Right atrium auricular region (tissue), 2 donors: Measurements from ENCODE around the gene GBF1. TPM values are rescaled to one million over a fixed set of nuclear protein-coding genes. Genes with fewer than 3 reads are reported as not detected.

Experiments
- DNase-seq: peaks from one replicate; pipeline ENCODE4 v3.0.0-alpha.2; 2019; ENCODE audit warnings: low spot score
- H3K27ac ChIP-seq, 2 donors: fragments of 200-600 bp; sonication (generic); 1 replicate in 1 of 2; 2 replicates in 1 of 2; pipeline ENCODE4 v1.5.1; 2016 to 2019
- H3K27me3 ChIP-seq, 2 donors: fragments of 200-600 bp; sonication (generic); one replicate each; pipeline versions ENCODE4 v1.5.1 to v1.6.0; 2017 to 2019
- H3K36me3 ChIP-seq: fragments of 200-600 bp; sonication (generic); one replicate; pipeline ENCODE4 v1.5.1; 2016
- H3K4me1 ChIP-seq, 2 donors: fragments of 200-600 bp; sonication (generic); one replicate each; pipeline versions ENCODE4 v1.5.1 to v1.6.0; 2017 to 2019
- H3K4me3 ChIP-seq, 2 donors: fragments of 200-600 bp; sonication (generic); 1 replicate in 1 of 2; 2 replicates in 1 of 2; pipeline ENCODE4 v1.5.1; 2017 to 2019; ENCODE audit warnings: mild to moderate bottlenecking in 1 of 2, moderate library complexity in 1 of 2
- H3K9me3 ChIP-seq, 2 donors: fragments of 200-600 bp; sonication (generic); one replicate each; pipeline ENCODE4 v1.5.1; 2019
- total RNA-seq, 2 donors: library from RNA; depleted of rRNA; stranded (reverse); fragments of >200 nt; gene quantifications; one replicate each; pipeline ENCODE4 v1.1.0, GENCODE V29; 2016
- TF ChIP-seq, protein P1 (sequence below), 2 donors: fragments of 200-600 bp; sonication (generic); IDR thresholded peaks; one replicate each; pipeline ENCODE4 v1.5.1; 2019; ENCODE audit warnings: antibody characterized with exemption in 2 of 2

GBF1 gene
- total RNA-seq, 2 donors from 2014 or later: 38.5 to 38.9 TPM

DNA sequence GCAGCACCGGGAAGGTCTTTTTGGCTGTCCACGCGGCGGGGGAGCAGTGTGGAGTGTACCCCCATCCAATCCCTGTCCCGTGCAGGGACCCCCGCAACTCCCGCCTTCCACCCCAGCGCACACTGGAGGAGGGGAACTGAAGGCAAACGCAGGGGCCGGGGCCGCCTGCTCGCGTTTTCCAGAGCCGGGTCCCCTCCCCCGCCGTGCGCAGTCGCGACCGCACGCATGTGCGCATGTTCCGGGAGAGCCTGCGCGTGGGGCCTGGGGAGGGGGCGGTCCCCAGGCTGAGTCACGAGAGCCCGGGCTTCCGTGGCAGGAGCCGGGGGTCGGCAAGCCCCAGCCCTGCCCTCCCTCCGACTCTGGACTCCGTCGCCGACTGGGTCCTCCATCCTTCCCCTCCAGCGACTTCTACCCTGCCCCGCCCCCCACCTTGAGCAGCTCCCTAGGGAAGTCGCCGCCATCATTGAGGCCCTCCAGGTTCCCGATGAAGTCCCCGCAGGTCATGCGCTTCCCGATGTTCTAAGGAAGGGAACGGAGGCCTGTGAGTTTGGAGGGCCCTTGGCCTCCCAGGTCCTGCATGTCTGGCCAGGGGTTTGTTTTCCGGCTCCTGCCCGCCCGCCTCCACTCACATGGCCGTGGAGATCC is 165.2 kb downstream of the GBF1 start:
- Histone ChIP-seq H3K27me3 (peaks cover 0 to 10% of the 10 kb centered on the region in 2 donors), H3K4me3 (peak overlapping the region; percentile 32 to 45), H3K27ac (peak overlapping the region; percentile 13 to 40), H3K4me1 (peaks cover 0 to 11% of the 10 kb centered on the region in 2 donors), H3K9me3 (no peaks in the 10 kb centered on the region), H3K36me3 (no peaks in the 10 kb centered on the region)
- TF ChIP-seq, protein P1, sequence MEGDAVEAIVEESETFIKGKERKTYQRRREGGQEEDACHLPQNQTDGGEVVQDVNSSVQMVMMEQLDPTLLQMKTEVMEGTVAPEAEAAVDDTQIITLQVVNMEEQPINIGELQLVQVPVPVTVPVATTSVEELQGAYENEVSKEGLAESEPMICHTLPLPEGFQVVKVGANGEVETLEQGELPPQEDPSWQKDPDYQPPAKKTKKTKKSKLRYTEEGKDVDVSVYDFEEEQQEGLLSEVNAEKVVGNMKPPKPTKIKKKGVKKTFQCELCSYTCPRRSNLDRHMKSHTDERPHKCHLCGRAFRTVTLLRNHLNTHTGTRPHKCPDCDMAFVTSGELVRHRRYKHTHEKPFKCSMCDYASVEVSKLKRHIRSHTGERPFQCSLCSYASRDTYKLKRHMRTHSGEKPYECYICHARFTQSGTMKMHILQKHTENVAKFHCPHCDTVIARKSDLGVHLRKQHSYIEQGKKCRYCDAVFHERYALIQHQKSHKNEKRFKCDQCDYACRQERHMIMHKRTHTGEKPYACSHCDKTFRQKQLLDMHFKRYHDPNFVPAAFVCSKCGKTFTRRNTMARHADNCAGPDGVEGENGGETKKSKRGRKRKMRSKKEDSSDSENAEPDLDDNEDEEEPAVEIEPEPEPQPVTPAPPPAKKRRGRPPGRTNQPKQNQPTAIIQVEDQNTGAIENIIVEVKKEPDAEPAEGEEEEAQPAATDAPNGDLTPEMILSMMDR (IDR thresholded peaks at IDR 0.05): no peak
- DNase-seq: no peak

DNA sequence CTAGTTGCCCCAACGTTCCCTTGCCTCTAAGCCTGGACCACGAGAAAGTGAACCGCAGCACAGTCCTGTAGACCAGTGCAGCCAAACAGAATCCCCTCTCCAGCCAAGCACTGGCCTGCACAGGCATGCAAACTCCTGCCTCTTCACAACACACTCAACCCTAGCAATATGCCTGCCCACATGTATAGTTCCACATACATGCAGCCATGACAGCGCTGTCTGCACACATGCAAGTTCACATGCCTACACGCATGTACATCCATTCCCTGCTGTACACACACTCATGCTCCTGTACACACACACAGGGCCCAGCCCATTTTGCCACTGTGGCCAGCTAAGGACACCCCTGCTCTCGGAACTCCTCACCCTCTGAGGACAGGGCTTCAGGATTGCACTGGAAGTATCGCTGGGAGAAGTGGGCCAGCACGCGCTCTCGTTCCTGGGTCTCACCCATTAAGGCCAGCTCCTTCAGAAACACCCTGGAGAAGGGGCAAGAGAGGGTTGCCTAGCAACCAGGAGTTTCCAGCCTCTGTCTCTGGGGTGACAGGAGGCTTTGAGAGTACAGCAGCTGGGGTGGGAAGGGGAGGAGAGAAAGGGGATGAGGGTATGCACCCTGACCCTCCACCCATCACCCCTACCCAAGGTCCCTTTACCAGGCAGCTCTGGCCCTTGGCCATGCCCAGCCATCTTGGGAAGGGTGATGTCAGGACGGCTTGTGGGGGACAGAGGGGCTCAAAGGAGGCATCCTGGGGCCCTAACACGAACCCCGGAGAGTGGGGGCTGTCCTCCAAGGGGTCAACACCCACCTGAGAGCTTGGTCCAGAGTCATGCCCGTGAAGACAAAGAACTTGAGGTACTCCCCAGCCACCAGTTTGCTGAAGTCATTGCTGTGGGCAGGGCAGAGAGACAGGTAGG is 166.3 kb downstream of the GBF1 start:
- Histone ChIP-seq H3K36me3 (no peaks in the 10 kb centered on the region), H3K27ac (no peak overlapping the region), H3K9me3 (no peaks in the 10 kb centered on the region), H3K4me1 (peaks cover 0 to 11% of the 10 kb centered on the region in 2 donors), H3K4me3 (no peak overlapping the region), H3K27me3 (peaks cover 0 to 10% of the 10 kb centered on the region in 2 donors)
- TF ChIP-seq, protein P1 (IDR thresholded peaks at IDR 0.05): no peak
- no peak for DNase-seq

- peaks cover 0 to 10% of the 10 kb centered on the region in 2 donors for H3K27me3 ChIP-seq
- H3K4me3 ChIP-seq: no peak overlapping the region
- H3K36me3 ChIP-seq: no peaks in the 10 kb centered on the region
- H3K27ac ChIP-seq: no peak overlapping the region
- H3K4me1 ChIP-seq: peaks cover 0 to 11% of the 10 kb centered on the region in 2 donors
- TF ChIP-seq, protein P1 (IDR thresholded peaks at IDR 0.05): no peak
- H3K9me3 ChIP-seq: no peaks in the 10 kb centered on the region
- DNase-seq: no peak
Measured at GRCh38 chr10:102412293-102412692, 167.0 kb downstream of the GBF1 start.

GRCh38 chr10:102413053-102413705 is 167.8 kb downstream of the GBF1 start:
- TF ChIP-seq, protein P1 (IDR thresholded peaks at IDR 0.05): no peak
- no peaks in the 10 kb centered on the region for H3K36me3 ChIP-seq
- peaks cover 0 to 11% of the 10 kb centered on the region in 2 donors for H3K4me1 ChIP-seq
- no peak overlapping the region for H3K27ac ChIP-seq
- DNase-seq: no peak
- H3K4me3 ChIP-seq: no peak overlapping the region
- no peaks in the 10 kb centered on the region for H3K9me3 ChIP-seq
- peaks cover 0 to 10% of the 10 kb centered on the region in 2 donors for H3K27me3 ChIP-seq

DNA sequence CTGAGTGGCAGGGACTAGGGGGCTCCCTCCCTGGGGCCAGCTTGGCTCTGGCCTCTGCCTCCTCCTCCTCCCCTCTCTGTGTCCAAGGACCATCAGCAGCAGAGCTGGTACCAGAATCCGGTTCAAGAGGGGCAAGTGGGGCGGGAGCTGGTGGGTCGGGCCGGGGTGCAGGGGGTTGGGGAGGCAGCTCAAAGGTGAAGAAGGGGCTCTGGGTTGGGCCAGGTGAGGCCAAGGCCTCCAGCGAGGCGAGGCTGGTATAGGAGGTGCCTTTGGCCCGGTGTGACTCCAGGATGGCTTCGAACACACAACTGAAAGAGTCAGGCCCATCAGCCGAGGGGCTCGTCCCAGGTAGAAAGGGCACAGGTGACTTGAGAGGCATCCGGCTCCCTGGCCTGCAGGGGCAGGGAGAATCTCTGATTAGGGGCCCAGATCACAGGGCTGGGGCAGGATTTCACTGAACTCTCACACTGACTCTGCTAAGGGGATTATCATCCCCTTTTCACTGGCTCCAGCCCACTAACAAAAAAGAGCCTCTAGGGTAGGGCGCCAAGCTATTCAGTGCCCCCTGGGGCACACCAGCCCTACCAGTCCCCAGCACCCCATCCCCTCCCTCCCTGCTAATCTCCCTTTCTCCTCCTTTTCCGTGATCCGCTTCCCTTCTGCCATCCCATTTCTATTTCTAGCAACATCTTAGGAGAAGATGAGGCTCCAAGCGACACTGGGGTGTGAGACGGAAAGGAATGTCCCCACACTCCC is 168.7 kb downstream of the GBF1 start:
- Histone ChIP-seq H3K36me3 (no peaks in the 10 kb centered on the region), H3K27ac (no peak overlapping the region), H3K4me1 (peaks cover 0 to 15% of the 10 kb centered on the region in 2 donors), H3K9me3 (no peaks in the 10 kb centered on the region), H3K27me3 (peaks cover 0 to 13% of the 10 kb centered on the region in 2 donors), H3K4me3 (no peak overlapping the region)
- DNase-seq: no peak
- TF ChIP-seq, protein P1 (IDR thresholded peaks at IDR 0.05): no peak
